GM19438 (cell line): Measurements from ENCODE around the gene CIAO1.
"Not testable (repeated sequence)": the region's sequence is repeated elsewhere in the genome, so short reads cannot be mapped to it uniquely, and the experiment has no call there.

ENCODE experiments used
- ATAC-seq: cut with Tn5 transposase; IDR thresholded peaks from one replicate; pipeline ENCODE4 v1.9.1; 2021; ENCODE audit warnings: low read depth; ENCODE audit not compliant: unreplicated experiment

Gene CIAO1

DNA sequence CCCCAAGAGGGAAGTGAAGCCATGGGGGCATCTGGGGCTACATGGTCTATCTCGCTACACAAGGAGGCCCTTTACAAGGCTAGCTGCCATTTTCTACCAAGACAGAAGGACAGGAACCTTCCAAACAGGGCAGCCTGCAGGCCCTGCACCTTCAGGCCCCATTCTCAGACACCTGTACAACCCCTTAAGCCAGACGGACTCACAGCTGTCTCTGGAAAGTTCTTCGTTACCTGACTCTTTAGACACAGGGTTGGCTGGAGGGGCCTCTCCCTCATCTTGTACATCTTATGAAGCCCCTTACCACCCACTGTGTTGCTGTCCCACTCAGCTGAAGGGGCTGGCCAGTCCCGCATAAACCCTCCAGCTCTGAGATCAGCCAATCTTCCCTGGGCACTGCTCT is 17.4 kb upstream of the CIAO1 start:
- ATAC-seq = no peak

DNA sequence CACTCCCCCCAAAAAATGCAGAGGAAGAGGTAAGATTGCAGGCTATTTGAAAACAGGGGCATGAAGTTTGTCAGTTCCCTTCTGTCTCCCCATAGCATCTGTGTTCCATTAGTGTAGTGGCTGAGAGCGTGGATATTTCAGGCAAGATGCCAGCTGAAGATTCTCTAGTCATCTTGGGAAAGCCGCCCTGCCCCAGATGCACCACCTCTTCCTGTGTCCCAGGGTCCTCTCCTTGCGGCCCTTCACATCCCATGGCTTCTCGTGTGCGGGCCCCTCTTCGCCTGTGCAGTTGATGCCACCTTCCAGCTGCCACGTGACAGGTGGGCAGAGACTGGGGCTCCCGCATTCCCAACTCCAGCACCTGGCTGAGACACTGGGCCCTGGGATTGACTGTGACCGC is 16.4 kb upstream of the CIAO1 start:
- no peak for ATAC-seq

- no peak for ATAC-seq
These were observed 15.8 kb upstream of the CIAO1 start for GRCh38 chr2:96250188-96250587.

DNA sequence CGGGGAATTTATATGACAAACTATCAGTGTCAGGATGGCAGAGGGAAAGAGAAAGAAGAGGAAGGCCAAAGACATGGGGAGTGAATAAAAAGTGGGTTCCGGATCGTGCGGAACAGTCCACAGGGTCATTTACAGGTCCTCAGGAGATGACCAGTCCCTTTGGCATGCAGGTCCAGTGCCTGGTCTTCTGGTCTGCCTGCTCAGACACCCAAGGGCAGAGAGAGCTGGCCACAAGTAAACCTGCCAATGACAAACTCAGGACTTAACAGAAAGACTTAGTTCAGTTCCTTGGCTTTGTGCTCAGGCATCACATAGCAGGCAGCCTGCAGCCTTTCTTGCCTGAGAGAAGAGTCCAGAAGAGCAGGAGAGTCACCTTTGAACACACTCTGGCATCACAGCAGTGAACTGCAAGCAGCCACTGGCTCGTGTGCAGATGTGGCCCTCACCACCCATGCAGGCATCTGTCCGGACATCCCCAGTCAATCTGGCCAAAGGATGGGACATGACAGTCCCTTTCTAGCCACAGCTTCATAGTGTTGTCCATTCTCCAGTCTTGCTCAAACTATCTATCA is 14.2 kb upstream of the CIAO1 start:
- ATAC-seq = no peak

DNA sequence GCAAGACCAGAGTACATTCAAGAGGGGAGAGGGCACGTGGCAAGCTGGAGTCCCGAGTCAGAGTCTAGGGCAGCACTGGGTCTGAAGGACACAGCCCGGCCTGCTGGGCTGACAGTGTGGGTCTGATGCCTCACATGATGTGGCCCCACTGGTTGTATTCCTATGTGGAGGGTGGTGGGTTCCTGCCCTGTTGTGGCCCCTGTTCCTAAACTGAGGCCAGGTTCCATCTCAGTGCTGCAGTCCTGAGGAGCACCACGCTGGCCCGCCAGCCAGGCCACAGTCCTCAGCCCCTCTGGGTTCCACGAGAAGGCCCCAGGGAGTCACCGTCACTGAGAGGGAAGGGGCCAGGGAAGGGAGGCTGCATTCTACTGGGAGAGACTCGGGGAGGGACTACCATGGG is 13.5 kb upstream of the CIAO1 start:
- ATAC-seq = no peak

- ATAC-seq = no peak
These were observed 13.0 kb upstream of the CIAO1 start for GRCh38 chr2:96253006-96253405.

GRCh38 chr2:96254571-96254970 is 11.5 kb upstream of the CIAO1 start:
- ATAC-seq = no peak

- no peak for ATAC-seq
These were observed 9.4 kb upstream of the CIAO1 start for GRCh38 chr2:96256611-96257113.

DNA sequence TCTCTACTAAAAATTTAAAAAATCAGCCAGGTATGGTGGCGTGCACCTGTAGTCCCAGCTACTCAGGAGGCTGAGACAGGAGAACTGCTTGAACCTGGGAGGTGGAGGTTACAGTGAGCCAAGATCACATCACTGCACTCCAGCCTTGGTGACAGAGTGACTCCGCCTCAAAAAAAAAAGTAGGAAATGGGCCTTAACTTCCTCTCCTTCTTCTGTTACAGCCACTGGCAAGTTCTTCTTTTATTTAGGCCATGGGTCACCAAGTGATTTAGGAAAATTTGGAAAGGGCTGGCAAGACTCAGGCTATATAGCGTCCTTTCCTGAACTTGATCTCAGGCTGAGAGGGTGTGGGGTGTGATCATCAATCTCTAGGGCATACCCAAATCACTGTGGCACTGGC is 8.3 kb upstream of the CIAO1 start:
- ATAC-seq = not testable (repeated sequence)

- ATAC-seq = no peak
These were observed 7.6 kb upstream of the CIAO1 start for GRCh38 chr2:96258166-96259022.

DNA sequence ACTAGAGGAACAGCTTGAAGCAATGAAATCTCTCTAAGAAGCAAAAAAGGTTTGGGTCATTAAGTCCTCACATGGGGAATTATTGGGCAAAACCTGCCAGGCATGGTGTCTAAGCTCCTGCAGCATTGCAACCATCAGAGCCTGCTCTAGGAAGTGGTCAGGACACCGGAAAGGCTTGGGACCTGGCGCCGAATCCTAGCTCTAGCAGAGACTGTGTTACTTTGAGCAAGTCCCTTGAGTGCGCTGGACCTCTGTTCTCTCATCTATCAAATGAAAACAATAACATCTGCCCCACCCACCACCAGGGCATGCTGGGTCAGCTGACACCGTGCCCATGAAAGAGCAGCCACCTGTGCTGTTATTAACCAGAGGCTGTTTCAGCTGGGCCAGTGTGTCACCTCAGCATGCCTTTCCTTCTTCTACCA is 6.5 kb upstream of the CIAO1 start:
- no peak for ATAC-seq

GRCh38 chr2:96260387-96261260 is 5.4 kb upstream of the CIAO1 start:
- no peak for ATAC-seq

DNA sequence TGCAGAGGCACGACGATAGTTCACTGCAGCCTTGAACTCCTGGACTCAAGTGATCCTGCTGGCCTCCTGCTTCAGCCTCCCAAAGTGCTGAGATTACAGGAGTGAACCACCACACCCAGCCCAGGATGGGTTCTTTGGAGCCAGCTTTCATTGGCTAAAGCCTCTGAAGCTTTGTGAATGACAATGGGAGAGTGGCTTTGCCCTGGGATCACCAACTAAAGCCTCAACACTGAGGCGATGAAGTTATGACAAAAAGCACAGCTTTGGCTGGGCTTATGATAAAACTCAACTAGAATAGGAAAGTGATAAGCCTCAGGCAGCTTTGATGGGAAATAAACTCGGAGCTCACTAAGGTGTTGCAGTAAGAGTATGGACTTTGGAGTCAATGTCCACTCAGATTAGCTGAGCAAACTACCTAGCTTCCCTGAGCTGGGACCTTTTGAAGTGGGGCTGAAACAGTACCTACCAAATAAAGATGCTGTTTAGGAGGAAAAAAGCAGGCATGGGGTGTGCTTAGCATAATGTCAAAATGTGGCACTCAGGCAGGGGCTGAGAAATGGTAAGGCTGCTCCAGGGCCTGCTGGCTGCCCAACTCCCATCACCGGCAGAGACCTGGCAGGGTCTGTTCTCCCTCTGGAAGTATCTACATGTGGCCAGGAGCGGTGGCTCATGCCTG is 4.6 kb upstream of the CIAO1 start:
- no peak for ATAC-seq

- ATAC-seq = no peak
These were observed 3.7 kb upstream of the CIAO1 start for GRCh38 chr2:96262306-96262705.

DNA sequence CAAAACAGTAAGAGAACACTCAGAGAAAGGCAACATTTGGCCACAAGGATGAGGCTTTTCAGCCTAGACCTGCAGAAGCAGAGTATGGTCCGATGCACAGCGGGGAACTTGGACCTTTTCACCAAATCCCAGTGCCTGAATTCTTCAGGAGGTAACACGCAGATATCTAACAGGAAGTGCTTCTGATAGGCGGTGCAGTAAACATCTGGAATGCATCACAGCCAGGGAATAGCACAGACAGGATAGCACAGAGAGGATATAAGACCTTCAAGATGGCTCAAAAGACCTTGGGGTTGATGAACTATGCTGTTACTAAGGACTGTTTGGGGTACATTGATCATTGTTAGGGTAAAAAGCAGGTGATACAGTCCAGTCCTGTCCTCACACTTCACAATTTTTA is 1.9 kb upstream of the CIAO1 start:
- no peak for ATAC-seq

- ATAC-seq = no peak
These were observed 1.2 kb upstream of the CIAO1 start for GRCh38 chr2:96264656-96265348.

DNA sequence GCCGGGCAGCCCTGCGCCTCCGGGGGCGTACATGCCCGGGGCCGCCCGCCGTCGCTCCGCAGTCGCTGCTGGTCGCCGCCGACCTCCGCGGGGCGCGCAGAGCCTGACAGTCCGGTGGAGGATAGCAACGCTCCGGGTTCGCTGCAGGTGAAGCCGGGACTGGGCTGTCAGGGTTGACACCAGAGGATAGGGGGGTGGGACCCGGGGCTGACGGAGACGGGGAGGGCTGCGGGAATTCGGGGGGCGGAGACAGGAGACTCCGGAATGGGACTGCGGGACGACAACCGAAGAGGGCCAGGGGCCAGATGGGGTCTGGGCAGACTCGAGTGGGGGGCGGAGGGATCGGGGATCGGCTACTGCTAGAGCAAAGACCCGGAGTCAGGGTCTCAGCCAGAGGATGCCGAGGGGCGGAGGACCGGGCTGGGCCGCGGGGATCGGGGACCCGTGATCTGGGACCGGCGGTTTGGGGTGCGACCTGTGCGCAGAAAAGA is 631 bp upstream of the CIAO1 start:
- ATAC-seq = peak; percentile 27

- no peak for ATAC-seq
These were observed 1.3 kb downstream of the CIAO1 start for GRCh38 chr2:96267159-96267971.

DNA sequence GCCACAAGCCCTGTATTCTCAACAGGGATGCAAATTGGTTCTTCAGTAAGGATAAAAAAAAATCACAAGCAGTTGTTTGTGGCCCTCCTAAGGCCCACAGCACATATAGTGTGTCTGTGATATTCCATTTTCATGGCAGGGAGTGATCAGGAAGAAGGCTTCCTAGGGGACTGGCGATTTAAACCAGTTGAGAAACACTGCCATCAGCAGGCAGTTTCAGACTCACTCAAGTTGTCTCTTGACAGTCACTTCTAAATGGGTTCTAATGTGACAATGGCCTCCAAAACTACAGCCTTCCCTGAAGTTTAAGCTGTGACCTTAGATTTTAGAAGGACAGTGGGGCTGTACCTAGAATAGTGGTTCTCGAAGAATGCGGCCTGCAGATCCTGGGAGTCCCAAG is 6.0 kb downstream of the CIAO1 start:
- no peak for ATAC-seq
